HCT116 (cell line): ENCODE data around the gene EXOC4.

ENCODE experiments used
- CTCF ChIP-seq, 3 experiments: fragments of 200-600 bp in 1 of 3; sonication (generic) in 1 of 3; IDR thresholded peaks in 2 of 3; conservative IDR thresholded peaks in 1 of 3; 2 replicates each; pipeline ENCODE4 v1.5.1; 2012 to 2017; ENCODE audit warnings: low read depth in 2 of 3, low read length in 2 of 3, antibody characterized with exemption in 1 of 3, borderline replicate concordance in 1 of 3, control low read depth in 1 of 3, mild to moderate bottlenecking in 1 of 3, mixed read lengths in 1 of 3, mixed run types in 1 of 3, moderate library complexity in 1 of 3; ENCODE audit not compliant: insufficient read depth in 1 of 3
- MAX ChIP-seq: IDR thresholded peaks from 2 replicates; pipeline ENCODE4 v1.6.1; 2012
- POLR2A ChIP-seq: IDR thresholded peaks from 2 replicates; pipeline ENCODE4 v1.7.0; 2011; ENCODE audit warnings: borderline replicate concordance; ENCODE audit not compliant: insufficient read depth, insufficient read length; ENCODE audit errors: extremely low read depth

GRCh38 chr7:133562621-133563020, 309.7 kb downstream of the EXOC4 start:
- TF ChIP-seq CTCF (IDR thresholded peaks at IDR 0.05 in 2 of 3, conservative IDR thresholded peaks at IDR 0.05 in 1 of 3; ENCODE audit: borderline replicate concordance in 1 of 3, insufficient read depth in 1 of 3, low read depth in 2 of 3, low read length in 2 of 3), result no peak
- TF ChIP-seq POLR2A, result no peak
- TF ChIP-seq MAX, result no peak
